GM18511 (cell line): ENCODE measurements around the gene VPS35L.
"Not testable (repeated sequence)": the region's sequence is repeated elsewhere in the genome, so short reads cannot be mapped to it uniquely, and the experiment has no call there.

ENCODE experiments used
- ATAC-seq: cut with Tn5 transposase; IDR thresholded peaks from one replicate; pipeline ENCODE4 v1.9.1; 2021; ENCODE audit warnings: mild to moderate bottlenecking, moderate library complexity; ENCODE audit not compliant: unreplicated experiment

VPS35L gene

DNA sequence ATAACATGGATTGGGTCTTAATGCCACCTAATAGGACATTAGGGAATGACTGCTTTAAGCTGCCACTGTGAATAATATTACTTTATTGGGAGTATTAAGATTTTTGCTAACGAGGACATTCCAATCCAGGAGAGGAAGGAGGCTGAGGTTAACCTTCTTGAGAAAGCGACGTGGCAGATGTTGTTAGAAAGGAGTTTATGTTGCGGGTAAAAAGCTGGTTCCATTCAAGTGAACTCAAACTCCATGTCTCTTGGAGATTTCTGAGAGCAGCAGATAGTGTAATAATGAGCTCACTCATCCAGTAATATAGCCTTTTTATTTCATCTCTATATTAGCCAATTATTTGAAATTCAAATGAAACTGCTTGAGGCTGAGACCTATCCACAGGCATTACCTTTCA, 87.0 kb downstream of the VPS35L start:
- ATAC-seq = no peak

DNA sequence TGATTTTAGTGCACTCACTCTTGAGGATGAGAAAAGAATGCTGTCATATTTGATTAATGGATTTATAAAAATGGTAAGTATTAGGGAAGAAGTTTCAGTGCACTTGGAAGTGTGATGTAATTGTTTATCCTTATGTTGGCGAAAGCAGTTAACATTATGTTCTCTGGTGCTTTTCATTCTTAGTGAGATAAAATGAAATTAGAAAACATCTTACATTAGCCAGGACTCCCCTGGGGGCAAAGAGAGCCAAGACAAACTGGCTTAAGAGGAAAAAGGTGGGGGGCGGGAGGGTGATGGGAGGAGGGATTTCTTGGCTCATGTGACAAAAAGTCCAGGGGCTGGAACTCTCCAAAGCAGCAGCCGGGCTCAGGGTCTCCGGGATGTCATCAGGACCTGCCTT, 89.4 kb downstream of the VPS35L start:
- ATAC-seq = no peak

GRCh38 chr16:19645557-19645981, 90.1 kb downstream of the VPS35L start:
- no peak for ATAC-seq

- ATAC-seq = no peak
Observed at GRCh38 chr16:19649980-19650379, 94.5 kb downstream of the VPS35L start.

GRCh38 chr16:19654147-19654546, 98.6 kb downstream of the VPS35L start:
- no peak for ATAC-seq

- no peak for ATAC-seq
Observed at GRCh38 chr16:19655242-19655777, 99.8 kb downstream of the VPS35L start.

- no peak for ATAC-seq
Observed at GRCh38 chr16:19657831-19658230, 102.3 kb downstream of the VPS35L start.

DNA sequence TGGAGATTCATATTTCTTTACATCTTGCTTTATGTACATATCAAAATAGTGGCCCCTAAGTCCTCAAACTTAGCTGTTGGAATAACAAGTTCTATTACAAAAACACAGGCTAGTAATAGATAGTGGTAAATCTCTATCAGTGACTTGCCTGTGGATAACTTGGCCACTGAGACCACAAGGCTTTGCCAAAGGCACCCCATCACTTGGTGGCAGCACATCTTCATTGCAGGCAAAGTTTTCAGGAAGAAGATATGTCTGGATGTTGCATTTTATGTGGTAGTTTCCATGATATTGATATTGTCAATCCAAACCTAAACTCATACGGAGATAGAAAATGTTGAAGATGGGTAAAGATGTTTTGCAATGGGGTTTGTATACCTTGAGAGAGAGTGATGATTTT, 104.1 kb downstream of the VPS35L start:
- no peak for ATAC-seq

- no peak for ATAC-seq
Observed at GRCh38 chr16:19660432-19660831, 104.9 kb downstream of the VPS35L start.

- no peak for ATAC-seq
Observed at GRCh38 chr16:19662351-19662750, 106.8 kb downstream of the VPS35L start.

GRCh38 chr16:19664166-19664565, 108.7 kb downstream of the VPS35L start:
- ATAC-seq = no peak

GRCh38 chr16:19665313-19665712, 109.8 kb downstream of the VPS35L start:
- ATAC-seq = not testable (repeated sequence)

DNA sequence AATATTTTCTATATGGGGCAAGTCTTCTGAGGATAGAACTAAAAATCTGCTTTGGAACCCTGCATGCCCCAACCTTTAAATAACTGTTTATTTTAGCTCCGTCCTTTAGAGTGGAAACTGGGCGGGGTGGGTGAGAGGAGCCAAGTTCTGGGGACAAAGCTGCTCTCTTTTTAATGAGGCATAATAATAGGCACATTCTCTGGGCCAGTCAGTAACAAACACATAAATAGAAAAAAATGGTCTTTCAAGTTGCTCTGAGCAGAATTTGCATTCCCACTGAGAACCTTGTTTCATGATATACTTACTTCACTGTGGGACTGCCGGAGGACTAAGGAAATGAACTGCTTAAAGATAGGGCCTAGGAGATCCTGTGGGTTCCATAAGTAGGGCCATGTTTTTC, 111.0 kb downstream of the VPS35L start:
- no peak for ATAC-seq

- ATAC-seq = no peak
Observed at GRCh38 chr16:19672378-19672777, 116.9 kb downstream of the VPS35L start.

DNA sequence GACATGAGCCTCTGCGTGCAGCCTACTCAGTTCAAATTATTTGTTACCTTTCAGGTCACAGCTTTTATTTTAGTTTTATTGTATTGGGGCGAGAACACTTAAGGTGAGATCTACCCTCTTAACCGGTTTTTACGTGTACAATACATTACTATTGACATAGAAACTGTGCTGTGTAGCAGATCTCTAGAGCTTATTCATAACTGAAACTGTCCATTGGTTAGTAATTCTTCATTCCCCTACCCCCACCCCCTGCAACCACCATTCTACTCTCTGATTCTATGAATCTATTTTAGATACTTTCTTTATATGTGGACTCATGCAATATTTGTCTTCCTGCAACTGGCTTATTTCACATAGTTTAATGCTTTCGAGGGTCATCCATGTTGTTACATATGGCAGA, 119.0 kb downstream of the VPS35L start:
- no peak for ATAC-seq

DNA sequence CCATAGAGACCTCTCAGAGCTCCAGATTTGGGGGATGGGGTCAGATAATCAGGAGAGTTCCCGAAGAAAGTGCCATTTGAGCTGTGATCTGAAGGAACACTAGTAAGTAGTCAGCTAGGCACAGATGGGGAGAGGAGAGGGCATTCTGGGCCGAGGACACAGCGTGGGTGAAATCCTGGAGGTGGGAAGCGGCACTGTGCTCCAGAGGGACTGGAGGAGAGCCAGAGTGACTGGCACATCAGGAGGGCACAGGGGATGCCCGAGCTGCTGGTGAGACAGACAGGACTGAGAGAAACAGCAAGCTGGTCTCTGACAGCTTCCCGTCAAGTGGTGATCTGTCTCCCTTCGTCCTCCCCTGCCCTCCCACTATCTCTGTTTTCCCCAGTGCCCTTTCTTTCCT, 121.9 kb downstream of the VPS35L start:
- ATAC-seq = no peak

- no peak for ATAC-seq
Observed at GRCh38 chr16:19678804-19679203, 123.3 kb downstream of the VPS35L start.

DNA sequence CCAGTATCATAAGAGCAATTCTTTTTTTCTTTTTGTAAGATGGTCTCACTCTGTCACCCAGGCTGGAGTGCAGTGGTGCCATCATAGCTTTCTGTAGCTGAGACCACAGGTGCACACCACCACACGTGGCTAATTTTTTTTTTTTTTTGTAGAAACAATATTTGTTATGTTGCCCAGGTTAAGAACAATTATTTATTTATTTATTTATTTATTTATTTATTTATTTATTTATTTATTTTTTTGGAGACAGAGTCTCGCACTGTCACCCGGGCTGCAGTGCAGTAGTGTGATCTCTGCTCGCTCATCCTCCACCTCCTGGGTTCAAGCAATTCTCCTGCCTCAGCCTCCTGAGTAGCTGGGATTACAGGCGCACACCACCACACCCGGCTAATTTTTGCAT, 123.8 kb downstream of the VPS35L start:
- ATAC-seq = not testable (repeated sequence)

GRCh38 chr16:19680881-19681340, 125.4 kb downstream of the VPS35L start:
- no peak for ATAC-seq

DNA sequence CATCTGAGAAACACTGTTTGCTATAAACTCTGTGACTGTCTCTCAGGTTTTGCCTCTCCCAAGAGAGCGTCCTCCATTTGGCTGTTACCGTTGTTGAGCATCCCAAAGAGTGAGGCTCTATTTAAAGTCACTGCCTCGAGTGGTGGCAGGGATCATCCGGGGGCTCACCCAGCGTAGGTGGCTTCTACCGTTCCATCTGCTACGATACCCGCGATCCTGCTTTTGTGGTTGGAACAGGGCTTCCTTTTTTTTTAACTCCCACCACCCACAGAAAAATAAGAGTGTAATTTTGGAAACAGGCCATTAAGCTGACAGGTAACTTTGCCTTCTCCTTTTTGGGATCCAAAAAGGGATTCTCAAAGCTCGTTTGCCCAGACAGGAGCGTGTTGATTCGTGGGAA, 126.1 kb downstream of the VPS35L start:
- no peak for ATAC-seq

DNA sequence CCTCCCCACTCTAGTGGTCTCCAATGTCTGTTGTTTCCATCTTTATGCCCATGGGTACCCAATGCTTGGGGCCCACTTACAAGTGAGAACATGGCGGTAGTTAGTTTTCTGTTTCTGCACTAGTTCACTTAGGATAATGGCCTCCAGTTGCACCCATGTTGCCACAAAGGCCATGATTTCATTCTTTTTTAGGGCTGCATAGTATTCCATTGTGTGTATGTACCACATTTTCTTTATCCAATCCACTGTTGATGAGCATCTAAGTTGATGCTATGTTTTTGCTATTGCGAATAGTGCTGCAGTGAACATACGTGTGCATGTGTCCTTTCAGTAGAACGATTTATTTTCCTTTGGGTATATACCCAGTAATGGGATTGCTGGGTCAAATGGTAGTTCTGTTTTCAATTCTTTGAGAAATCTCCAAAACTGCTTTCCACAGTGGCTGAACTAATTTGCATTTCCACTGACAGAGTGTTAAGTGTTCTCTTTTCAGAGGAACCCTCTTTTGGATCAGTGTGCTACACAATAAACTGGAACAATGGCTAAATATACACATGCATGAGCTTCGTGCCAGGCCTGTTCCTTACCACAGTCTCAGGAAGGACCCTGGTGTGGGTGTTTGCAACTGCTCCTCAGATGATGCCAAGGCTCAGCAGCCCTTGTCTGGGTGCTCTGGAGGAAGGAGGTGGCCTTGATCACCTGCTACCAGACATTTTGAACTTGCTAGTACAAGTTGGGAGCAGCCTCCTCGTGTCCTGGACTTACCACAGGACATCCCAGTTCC, 128.1 kb downstream of the VPS35L start:
- no peak for ATAC-seq

- no peak for ATAC-seq
Observed at GRCh38 chr16:19685176-19685575, 129.7 kb downstream of the VPS35L start.

DNA sequence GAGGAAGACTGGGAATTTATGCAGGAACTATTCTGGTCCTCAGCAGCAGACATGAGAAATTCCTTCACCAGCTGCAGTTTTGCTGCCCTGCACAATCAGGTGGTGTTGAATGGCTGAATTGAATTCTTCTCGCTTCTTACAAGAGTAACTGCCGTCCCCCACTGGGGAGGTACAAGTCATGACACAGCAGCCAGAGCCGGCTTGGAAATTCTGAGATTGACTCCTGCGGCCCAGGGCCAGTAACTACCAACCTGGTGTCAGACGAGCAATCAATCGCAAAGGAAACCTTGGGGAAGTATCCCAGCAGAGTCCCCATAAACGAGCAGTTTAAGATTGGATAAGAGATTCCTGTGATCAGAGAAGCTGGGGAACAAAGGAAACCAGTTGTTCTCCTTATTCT, 131.8 kb downstream of the VPS35L start:
- no peak for ATAC-seq
